HCT116 (cell line): Measurements from ENCODE around the gene ARPC1A.

ENCODE experiments used
- CTCF ChIP-seq, 3 experiments: fragments of 200-600 bp in 1 of 3; sonication (generic) in 1 of 3; IDR thresholded peaks in 2 of 3; conservative IDR thresholded peaks in 1 of 3; 2 replicates each; pipeline ENCODE4 v1.5.1; 2012 to 2017; ENCODE audit warnings: low read depth in 2 of 3, low read length in 2 of 3, antibody characterized with exemption in 1 of 3, borderline replicate concordance in 1 of 3, control low read depth in 1 of 3, mild to moderate bottlenecking in 1 of 3, mixed read lengths in 1 of 3, mixed run types in 1 of 3, moderate library complexity in 1 of 3; ENCODE audit not compliant: insufficient read depth in 1 of 3
- EZH2 ChIP-seq: fragments of 200-600 bp; sonication (generic); IDR thresholded peaks from 2 replicates; pipeline ENCODE4 v1.6.1; 2017; ENCODE audit warnings: antibody characterized with exemption, mixed run types
- MAX ChIP-seq: IDR thresholded peaks from 2 replicates; pipeline ENCODE4 v1.6.1; 2012
- POLR2A ChIP-seq: IDR thresholded peaks from 2 replicates; pipeline ENCODE4 v1.7.0; 2011; ENCODE audit warnings: borderline replicate concordance; ENCODE audit not compliant: insufficient read depth, insufficient read length; ENCODE audit errors: extremely low read depth
- RAD21 ChIP-seq: IDR thresholded peaks from 2 replicates; pipeline ENCODE4 v1.6.1; 2012; ENCODE audit warnings: low read depth, mild to moderate bottlenecking
- REST ChIP-seq: IDR thresholded peaks from 2 replicates; pipeline ENCODE4 v1.6.1; 2012; ENCODE audit warnings: low read depth
- SIN3A ChIP-seq: IDR thresholded peaks from 2 replicates; pipeline ENCODE4 v1.6.1; 2012; ENCODE audit warnings: low read depth
- TCF7L2 ChIP-seq: IDR thresholded peaks from 2 replicates; pipeline ENCODE4 v1.7.0; 2011; ENCODE audit warnings: borderline replicate concordance, inconsistent platforms; ENCODE audit not compliant: insufficient read depth, insufficient read length; ENCODE audit errors: extremely low read depth
- ZFX ChIP-seq: fragments of 450-650 bp; IDR thresholded peaks from 2 replicates; pipeline ENCODE4 v1.6.1; 2017

- TF ChIP-seq POLR2A (no peak), CTCF (IDR thresholded peaks at IDR 0.05 in 2 of 3, conservative IDR thresholded peaks at IDR 0.05 in 1 of 3; ENCODE audit: borderline replicate concordance in 1 of 3, insufficient read depth in 1 of 3, low read depth in 2 of 3, low read length in 2 of 3) (no peak), MAX (no peak), TCF7L2 (no peak), SIN3A (no peak), REST (no peak), ZFX (no peak), RAD21 (no peak), EZH2 (no peak)
Measured at GRCh38 chr7:99301496-99301895, 24.2 kb upstream of the ARPC1A start.
